Neural progenitor cell (in vitro differentiated cells): ENCODE data around the gene HFM1.

Experiments used
- CTCF ChIP-seq: fragments of 200-600 bp; sonication (generic); IDR thresholded peaks from 2 replicates; pipeline ENCODE4 v1.5.1; 2017; ENCODE audit warnings: antibody characterized with exemption, mild to moderate bottlenecking
- EZH2 ChIP-seq: fragments of 200-600 bp; sonication (generic); IDR thresholded peaks from 2 replicates; pipeline ENCODE4 v1.6.1; 2017; ENCODE audit warnings: antibody characterized with exemption, mild to moderate bottlenecking, moderate library complexity

- TF ChIP-seq CTCF, result no peak
- TF ChIP-seq EZH2, result no peak
These were observed 45.6 kb upstream of the HFM1 start for GRCh38 chr1:91450260-91450659.
